Lung microvascular endothelial cell (primary cell): Measurements from ENCODE around the gene C1orf159. TPM values are rescaled to one million over a fixed set of nuclear protein-coding genes. Genes with fewer than 3 reads are reported as not detected.
A peak's percentile ranks its signal among the peaks of the same experiment; 100 is the strongest.
"Not testable (repeated sequence)": the region's sequence is repeated elsewhere in the genome, so short reads cannot be mapped to it uniquely, and the experiment has no call there.

Source experiments
- DNase-seq, 2 donors: peaks; one replicate each; pipeline versions ENCODE4 v3.0.0 to v3.0.0-alpha.2; 2010; ENCODE audit warnings: low read depth in 2 of 2
- total RNA-seq: library from RNA; depleted of rRNA; stranded (reverse); fragments of >200 nt; gene quantifications from 2 replicates; pipeline ENCODE4 v1.2.1, GENCODE V29; 2014

C1orf159 gene
- total RNA-seq, 1 donor from 2014 or later, result 4.8 TPM

- DNase-seq, result peak in 1 of 2 donors; percentile 37
Observed at GRCh38 chr1:1150100-1150499, 34.2 kb upstream of the C1orf159 start.

DNA sequence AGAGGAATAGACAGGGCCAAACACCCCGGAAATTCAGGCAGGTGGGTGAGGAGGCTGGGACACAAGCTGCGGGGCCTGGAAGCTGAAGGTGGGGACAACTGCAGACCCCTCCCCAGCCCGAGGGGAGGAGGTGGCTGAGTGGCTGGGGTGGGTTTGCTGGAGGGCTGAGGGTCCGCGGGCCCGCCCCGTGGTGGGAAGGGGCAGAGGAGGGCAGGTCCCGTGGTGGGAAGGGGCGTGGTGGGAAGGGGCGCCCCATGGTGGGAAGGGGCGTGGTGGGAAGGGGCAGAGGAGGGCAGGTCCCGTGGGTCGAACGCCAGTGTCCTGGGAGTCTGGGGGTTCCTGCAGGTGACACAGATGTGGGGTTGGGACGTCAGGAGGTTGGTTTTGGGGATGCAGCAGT lies 33.5 kb upstream of the C1orf159 start:
- DNase-seq, result no peak

DNA sequence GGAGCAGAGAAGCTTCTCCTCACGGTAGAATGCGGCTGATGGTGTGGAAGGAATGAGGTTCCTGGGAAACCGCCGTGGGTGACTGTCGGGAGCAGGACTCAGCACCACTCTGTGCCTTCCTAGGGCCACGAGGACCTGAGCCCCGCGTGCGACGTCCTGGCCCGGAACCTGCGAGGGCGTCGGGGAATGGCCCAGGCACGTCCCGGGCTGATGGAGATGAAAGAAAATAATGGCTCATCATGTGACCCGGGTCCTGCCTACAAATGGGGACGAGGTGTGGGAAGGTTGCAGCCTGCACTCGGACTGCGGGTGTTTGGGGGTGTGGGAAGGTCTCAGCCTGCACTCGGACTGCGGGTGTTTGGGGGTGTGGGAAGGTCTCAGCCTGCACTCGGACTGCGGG lies 32.7 kb upstream of the C1orf159 start:
- DNase-seq, result no peak

DNA sequence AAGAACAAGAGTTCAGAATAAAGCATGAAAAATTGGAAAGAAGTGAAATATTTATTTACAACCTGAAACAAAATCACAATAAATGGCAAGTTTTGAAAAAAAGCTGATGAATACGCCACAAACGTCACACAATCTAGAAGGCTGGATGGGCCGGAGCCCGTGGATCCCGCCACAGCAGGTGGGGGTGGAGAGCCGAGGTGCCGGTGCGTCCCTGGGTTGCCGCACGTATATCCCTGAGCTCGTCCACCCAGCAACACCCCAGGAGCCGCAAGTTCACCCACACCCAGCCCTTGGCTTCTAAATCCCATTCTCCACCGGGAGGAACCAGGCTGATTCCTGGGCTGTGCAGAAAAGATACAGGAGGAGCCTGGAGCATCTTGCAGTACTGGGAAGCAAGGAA lies 32.2 kb upstream of the C1orf159 start:
- no peak for DNase-seq

- no peak for DNase-seq
Observed at GRCh38 chr1:1146596-1146995, 30.7 kb upstream of the C1orf159 start.

GRCh38 chr1:1146026-1146425 lies 30.1 kb upstream of the C1orf159 start:
- no peak for DNase-seq

- DNase-seq, result no peak
Observed at GRCh38 chr1:1145547-1145914, 29.6 kb upstream of the C1orf159 start.

DNA sequence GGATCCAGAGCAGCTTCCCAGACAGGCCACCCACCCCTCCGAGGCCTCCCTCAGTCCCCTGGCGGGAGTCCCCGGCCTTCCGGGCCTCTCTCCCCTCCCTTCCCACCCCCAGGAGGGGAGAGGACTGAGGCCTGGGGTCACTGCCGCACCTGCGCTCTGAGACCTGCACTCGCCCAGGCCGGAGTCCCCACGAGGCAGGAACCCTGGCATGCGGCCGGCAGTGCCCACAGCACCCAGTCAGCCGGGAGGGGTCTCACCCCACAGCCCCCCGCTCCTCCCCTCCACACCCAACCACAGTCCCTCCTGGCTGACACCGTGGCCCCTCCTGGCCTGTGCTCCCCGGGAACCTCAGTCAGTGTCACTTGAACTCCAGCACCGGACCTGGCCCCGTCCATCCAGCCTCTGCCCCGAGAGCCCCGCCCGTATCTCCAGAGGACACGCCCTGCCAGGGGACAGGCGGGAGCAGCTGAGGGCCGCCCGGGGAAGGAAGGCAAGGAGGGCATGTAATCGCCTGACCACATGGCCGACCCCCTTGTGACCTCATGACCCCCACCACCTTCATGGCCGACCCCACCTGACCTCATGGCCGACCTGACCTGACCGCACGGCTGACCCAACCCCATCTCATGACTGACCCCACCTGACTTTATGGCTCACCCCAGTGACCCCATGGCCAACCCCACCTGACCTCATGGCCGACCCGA lies 29.1 kb upstream of the C1orf159 start:
- DNase-seq, result no peak

DNA sequence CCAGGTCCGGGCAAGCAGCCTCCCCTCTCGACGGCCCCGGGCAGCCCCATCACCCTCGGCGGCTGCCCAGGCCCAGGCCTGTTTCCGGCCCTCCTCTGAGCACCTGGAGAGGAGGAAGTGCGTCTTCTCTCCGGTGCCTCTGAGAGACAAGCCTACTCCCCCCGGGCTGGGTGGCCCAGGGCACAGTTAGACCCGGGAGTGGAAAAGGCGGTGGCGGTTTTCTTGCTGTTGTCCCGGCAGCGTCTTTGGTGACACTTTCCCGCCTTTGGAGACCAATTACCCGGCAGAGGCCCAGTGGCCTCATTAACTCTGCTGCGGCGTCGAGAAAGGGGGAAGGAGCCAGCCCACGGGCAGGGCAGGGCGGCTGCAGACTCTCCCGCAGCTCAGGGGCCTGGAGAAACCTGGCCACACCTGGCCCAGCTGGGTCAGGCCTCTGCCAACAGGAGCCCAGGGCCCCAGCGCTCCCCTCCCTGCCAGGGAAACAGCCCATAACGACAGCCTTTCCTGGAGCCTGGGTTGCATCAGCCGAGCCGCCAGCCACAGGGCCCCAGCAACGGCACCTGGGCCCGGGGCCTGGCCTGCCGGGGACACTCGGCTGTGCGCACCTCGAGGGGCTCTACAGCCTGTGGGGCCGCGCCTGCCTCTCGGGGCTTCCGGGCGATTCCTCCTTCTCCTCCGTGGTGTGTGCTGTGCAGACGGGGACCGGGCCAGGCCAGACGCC lies 28.4 kb upstream of the C1orf159 start:
- no peak for DNase-seq

DNA sequence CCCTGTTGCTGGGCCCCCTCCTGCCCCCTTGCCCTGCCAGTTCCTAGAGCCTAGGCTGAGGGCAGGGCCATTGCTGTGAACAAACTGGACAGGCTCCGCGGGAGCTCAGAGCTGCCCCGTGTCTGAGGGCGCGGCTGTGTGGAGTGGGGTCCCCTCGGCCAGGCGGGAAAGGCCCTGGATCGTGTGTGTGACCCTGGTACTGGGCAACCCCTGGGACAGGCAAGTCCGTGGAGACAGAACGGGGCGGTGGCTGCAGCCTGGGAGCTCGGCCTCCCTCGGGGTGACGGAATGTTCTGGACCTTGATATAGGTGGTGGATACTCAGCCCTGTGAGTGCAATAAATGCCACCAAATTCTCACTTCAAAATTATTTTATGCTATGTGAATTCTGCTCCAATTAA lies 27.7 kb upstream of the C1orf159 start:
- DNase-seq, result no peak

GRCh38 chr1:1142844-1143243 lies 27.0 kb upstream of the C1orf159 start:
- no peak for DNase-seq

DNA sequence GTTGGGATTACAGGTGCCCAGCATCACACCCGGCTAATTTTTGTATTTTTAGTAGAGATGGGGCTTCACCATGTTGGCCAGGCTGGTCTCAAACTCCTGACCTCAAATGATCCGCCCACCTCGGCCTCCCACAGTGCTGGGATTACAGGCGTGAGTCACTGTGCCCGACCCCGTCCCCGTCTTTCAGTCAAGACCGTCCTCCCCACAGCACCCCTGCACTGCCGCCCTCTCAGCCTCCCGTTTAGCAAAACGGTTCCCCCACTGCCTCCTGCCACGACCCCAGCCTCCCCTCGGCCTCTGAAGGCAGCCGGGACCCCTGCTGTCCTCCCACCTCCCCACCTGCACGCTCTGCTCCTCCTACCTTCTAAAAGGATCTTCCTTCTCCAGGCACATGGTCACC lies 26.5 kb upstream of the C1orf159 start:
- not testable (repeated sequence) for DNase-seq

DNA sequence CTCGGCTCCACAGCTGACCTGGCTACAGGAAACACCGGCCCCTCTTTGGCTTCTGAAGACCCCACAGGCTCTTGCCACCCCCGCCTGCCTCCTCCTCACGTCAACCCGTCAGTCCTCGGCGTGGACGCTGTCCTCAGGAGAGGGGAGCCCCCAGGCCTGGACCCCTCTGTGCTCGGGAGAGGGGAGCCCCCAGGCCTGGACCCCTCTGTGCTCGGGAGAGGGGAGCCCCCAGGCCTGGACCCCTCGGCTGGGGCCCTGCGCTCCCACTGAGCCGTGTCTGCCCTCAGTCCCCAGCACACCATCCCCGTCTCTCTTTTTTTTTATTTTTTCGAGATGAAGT lies 26.0 kb upstream of the C1orf159 start:
- no peak for DNase-seq

DNA sequence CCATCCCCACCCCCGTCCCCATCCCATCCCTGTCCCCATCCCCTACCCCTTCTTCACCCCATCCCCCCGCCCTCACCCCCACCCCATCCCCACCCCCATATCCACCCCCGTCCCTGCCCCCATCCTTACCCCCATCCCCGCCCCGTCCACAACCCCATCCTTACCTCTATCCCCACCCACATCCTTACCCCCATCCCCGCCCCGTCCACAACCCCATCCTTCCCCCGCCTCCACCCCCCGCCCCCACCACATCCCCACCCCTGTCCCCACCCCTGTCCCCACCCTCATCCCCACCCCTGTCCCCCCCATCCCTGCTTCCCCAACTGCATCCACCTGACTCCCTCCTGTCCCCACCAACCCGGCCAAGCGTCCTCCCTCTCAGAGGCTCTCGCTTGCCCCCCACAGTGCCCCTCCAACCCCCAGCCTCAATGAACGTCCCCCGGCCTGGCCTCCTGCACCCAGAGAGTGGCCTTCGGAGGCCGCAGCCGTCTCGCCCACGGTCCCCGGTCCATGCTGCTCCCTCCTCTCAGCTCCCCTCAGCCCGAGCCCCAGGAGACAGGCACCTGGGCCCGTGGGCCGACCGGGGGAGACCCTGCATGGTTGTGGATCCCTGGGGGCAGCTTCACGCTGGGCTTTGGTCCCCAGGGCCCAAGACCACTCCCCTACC lies 25.5 kb upstream of the C1orf159 start:
- DNase-seq, result no peak

DNA sequence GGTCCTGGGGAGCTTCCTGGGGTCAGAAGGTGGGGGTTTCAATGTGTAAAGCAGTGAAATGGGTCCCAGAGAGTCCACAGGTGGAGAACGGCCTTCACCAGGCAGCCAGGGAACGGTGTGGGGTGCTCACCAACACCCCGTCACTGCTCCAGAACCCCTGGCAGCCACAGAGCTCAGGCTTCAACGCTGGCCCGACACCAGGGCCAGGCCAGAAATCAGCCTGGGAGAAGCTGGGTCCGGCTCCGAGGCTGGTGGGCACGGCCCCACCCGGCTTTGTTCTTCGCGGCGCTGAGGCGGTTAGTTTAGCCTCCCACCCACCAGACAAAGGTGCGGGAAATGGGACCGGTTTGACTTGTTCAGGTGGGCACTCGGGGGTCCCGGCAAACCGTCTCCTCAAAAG lies 24.8 kb upstream of the C1orf159 start:
- DNase-seq, result no peak

DNA sequence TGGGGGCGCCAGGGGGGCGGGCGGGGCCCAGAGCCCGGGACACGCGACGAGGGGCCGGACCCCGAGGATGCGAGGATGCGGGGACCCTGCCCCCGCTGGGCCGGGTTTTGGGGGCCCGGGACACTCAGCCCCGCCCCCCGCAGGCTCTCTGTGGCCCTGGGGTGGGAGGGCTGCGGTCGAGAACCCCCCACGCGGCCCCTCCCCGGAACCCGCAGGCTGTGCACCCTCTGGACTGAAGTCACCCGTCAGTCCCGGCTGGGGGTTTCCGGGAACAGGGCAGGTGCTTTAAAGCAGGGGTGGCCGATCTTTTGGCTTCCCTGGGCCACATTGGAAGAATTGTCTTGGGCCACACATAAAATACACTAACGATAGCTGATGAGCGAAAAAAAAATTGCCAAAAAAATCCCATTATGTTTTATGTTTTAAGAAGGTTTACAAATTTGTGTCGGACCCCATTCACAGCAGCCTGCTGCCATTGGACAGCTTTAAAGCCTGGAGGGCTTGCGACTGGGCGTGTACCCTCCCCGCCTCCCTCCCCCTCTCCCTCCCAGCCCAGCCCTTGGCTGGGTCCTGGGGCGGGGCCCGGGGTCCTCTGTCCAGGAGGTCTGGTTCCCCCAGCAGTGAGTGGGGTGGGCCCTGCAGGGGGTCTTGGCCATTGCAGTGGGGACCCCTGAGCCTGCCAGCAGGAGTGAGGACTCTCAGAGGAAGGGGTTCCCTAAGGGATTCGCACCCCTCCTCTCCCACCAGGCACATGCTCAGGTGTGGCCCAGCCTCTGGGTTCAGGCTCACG lies 21.6 kb upstream of the C1orf159 start:
- DNase-seq, result no peak

- DNase-seq, result no peak
Observed at GRCh38 chr1:1136547-1137230, 20.8 kb upstream of the C1orf159 start.

DNA sequence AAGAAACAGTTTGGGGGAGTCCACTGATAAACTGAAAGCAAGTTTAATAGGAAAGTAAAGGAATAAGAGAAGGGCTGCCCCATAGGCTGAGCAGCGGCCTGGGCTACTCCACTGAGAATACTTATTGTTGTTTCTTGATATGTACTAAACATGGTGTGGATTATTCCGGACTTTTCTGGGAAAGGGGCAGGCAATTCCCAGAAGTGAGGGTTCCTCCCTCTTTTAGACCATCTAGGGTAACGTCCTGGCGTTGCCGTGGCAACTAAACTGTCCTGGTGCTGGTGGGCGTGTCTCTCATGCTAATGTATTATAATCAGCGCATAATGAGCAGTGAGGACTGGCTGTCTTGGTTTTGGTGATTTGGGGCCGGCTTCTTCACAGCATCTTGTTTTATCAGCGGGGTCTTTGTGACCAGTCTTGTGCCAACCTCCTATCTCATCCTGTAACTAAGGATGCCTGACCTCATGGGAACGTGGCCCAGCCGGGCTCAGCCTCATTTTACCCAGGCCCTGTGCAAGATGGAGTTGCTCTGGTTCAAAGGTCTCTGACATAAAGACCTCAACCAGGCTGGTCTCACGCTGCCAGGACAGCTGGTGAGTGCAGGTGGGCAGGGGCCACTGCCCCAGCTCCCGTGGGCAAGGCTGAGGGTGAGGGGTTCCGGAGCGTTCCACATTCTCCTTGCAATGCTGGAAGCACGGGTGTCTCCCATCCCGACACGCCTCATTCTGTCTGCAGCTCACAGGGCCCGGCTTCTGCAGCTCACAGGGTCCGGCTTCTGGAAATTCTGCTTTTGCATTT lies 19.6 kb upstream of the C1orf159 start:
- DNase-seq, result no peak

- no peak for DNase-seq
Observed at GRCh38 chr1:1134300-1134970, 18.5 kb upstream of the C1orf159 start.
